ENCODE data around the gene DNAH3.
"Not testable (repeated sequence)": the region's sequence is repeated elsewhere in the genome, so short reads cannot be mapped to it uniquely, and the experiment has no call there.

Gene DNAH3

GRCh38 chr16:20989496-20990070 is 161.1 kb downstream of the DNAH3 start:
- not testable (repeated sequence) for DNase-seq

GRCh38 chr16:20987049-20987448 is 163.6 kb downstream of the DNAH3 start:
- DNase-seq, result no peak

GRCh38 chr16:20984019-20984418 is 166.6 kb downstream of the DNAH3 start:
- no peak for DNase-seq

GRCh38 chr16:20976576-20976975 is 174.1 kb downstream of the DNAH3 start:
- DNase-seq, result no peak

GRCh38 chr16:20973201-20973600 is 177.4 kb downstream of the DNAH3 start:
- DNase-seq, result not testable (repeated sequence)

- DNase-seq, result no peak
Observed at GRCh38 chr16:20971401-20971800, 179.2 kb downstream of the DNAH3 start.

GRCh38 chr16:20969386-20969785 is 181.3 kb downstream of the DNAH3 start:
- DNase-seq, result no peak

GRCh38 chr16:20968765-20969164 is 181.9 kb downstream of the DNAH3 start:
- DNase-seq, result no peak

GRCh38 chr16:20960899-20961298 is 189.7 kb downstream of the DNAH3 start:
- DNase-seq, result no peak

- no peak for DNase-seq
Observed at GRCh38 chr16:20957153-20957552, 193.5 kb downstream of the DNAH3 start.

- DNase-seq, result no peak
Observed at GRCh38 chr16:20956319-20956718, 194.3 kb downstream of the DNAH3 start.

GRCh38 chr16:20954574-20954973 is 196.1 kb downstream of the DNAH3 start:
- no peak for DNase-seq

- no peak for DNase-seq
Observed at GRCh38 chr16:20952139-20952920, 198.3 kb downstream of the DNAH3 start.

GRCh38 chr16:20950294-20950693 is 200.4 kb downstream of the DNAH3 start:
- DNase-seq, result no peak

GRCh38 chr16:20949660-20950059 is 201.0 kb downstream of the DNAH3 start:
- DNase-seq, result no peak

- no peak for DNase-seq
Observed at GRCh38 chr16:20948444-20948843, 202.2 kb downstream of the DNAH3 start.

- no peak for DNase-seq
Observed at GRCh38 chr16:20946015-20946629, 204.5 kb downstream of the DNAH3 start.

GRCh38 chr16:20945575-20945875 is 205.1 kb downstream of the DNAH3 start:
- not testable (repeated sequence) for DNase-seq

GRCh38 chr16:20944861-20945574 is 205.6 kb downstream of the DNAH3 start:
- no peak for DNase-seq

- no peak for DNase-seq
Observed at GRCh38 chr16:20942256-20942655, 208.4 kb downstream of the DNAH3 start.

- DNase-seq, result no peak
Observed at GRCh38 chr16:20941636-20941926, 209.1 kb downstream of the DNAH3 start.

GRCh38 chr16:20940871-20941635 is 209.6 kb downstream of the DNAH3 start:
- DNase-seq, result no peak

GRCh38 chr16:20939611-20940010 is 211.0 kb downstream of the DNAH3 start:
- DNase-seq, result no peak
